HepG2 (cell line): ENCODE data around the gene SYNGR4. TPM values are rescaled to one million over a fixed set of nuclear protein-coding genes. Genes with fewer than 3 reads are reported as not detected.

ENCODE experiments used
- CENPX ChIP-seq: sonication (generic); formaldehyde crosslinking; IDR thresholded peaks from 2 replicates; pipeline ENCODE4 v1.9.0; 2021; ENCODE audit warnings: mild to moderate bottlenecking, missing genetic modification reagents, moderate library complexity
- NFE2L1 ChIP-seq: sonication (generic); formaldehyde crosslinking; IDR thresholded peaks from 2 replicates; pipeline ENCODE4 v1.4.0; 2020; ENCODE audit warnings: missing genetic modification reagents, mild to moderate bottlenecking, borderline replicate concordance
- PAX8 ChIP-seq: sonication (generic); formaldehyde crosslinking; IDR thresholded peaks from 2 replicates; pipeline ENCODE4 v1.8.0; 2022; ENCODE audit warnings: mild to moderate bottlenecking, missing genetic modification reagents, borderline replicate concordance
- SOX13 ChIP-seq, 3 experiments: fragments of 450-650 bp in 1 of 3; sonication (generic) in 1 of 3; formaldehyde crosslinking in 1 of 3; IDR thresholded peaks in 2 of 3; conservative IDR thresholded peaks in 1 of 3; 2 replicates each; pipeline versions ENCODE4 v1.5.0 to v1.6.1; 2016 to 2020; ENCODE audit warnings: antibody characterized with exemption in 1 of 3, mild to moderate bottlenecking in 1 of 3, missing compliant biosample characterization in 1 of 3, missing genetic modification reagents in 1 of 3, moderate library complexity in 1 of 3
- XRCC5 ChIP-seq: fragments of 200-400 bp; formaldehyde crosslinking; optimal IDR thresholded peaks from 2 replicates; pipeline ENCODE3; 2017; ENCODE audit warnings: mild to moderate bottlenecking, low read length
- ZNF446 ChIP-seq: sonication (generic); formaldehyde crosslinking; IDR thresholded peaks from 2 replicates; pipeline ENCODE4 v1.5.0; 2020; ENCODE audit warnings: mild to moderate bottlenecking, missing genetic modification reagents
- polyA plus RNA-seq, 8 experiments: library from polyadenylated mRNA; depleted of rRNA in 3 of 8; stranded (reverse) in 7 of 8; unstranded in 1 of 8; fragments of >200 nt; fragmentation: Illumina TruSeq in 4 of 8; extraction: Trizol in 4 of 8; gene quantifications; 2 replicates each; pipeline versions ENCODE4 v1.2.1 to v1.2.3, GENCODE V29; 2011 to 2016; ENCODE audit warnings: low read depth in 4 of 8, missing spikeins in 1 of 8, mixed read lengths in 1 of 8; ENCODE audit not compliant: insufficient read depth in 1 of 8
- total RNA-seq, 5 experiments: library from RNA; depleted of rRNA; stranded (reverse); fragments of >200 nt; fragmentation: Illumina TruSeq; extraction: Trizol; gene quantifications; 2 replicates each; pipeline ENCODE4 v1.2.3, GENCODE V29; 2016; ENCODE audit warnings: low read depth in 1 of 5
- TF ChIP-seq, protein P1 (sequence below): sonication (generic); formaldehyde crosslinking; IDR thresholded peaks from 2 replicates; pipeline ENCODE4 v1.4.0; 2020; ENCODE audit warnings: missing genetic modification reagents
- TF ChIP-seq, protein P2 (sequence below): sonication (generic); formaldehyde crosslinking; IDR thresholded peaks from 2 replicates; pipeline ENCODE4 v1.5.0; 2020; ENCODE audit warnings: mild to moderate bottlenecking, missing genetic modification reagents
- TF ChIP-seq, protein P3 (sequence below): sonication (generic); formaldehyde crosslinking; IDR thresholded peaks from 2 replicates; pipeline ENCODE4 v1.5.1; 2020; ENCODE audit warnings: mild to moderate bottlenecking, missing genetic modification reagents, moderate library complexity

SYNGR4 gene
- total and polyA plus RNA-seq, 2 of the 13 experiments (the other 11 are each of a cell fraction or from before 2014, with no cell fraction given): not detected

GRCh38 chr19:48390188-48391099, 26.3 kb downstream of the SYNGR4 start (continued):
- TF ChIP-seq, protein P1, sequence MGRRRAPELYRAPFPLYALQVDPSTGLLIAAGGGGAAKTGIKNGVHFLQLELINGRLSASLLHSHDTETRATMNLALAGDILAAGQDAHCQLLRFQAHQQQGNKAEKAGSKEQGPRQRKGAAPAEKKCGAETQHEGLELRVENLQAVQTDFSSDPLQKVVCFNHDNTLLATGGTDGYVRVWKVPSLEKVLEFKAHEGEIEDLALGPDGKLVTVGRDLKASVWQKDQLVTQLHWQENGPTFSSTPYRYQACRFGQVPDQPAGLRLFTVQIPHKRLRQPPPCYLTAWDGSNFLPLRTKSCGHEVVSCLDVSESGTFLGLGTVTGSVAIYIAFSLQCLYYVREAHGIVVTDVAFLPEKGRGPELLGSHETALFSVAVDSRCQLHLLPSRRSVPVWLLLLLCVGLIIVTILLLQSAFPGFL (CRISPR knock-in tag): no peak
- TF ChIP-seq CENPX (no peak), SOX13 (IDR thresholded peaks at IDR 0.05) (no peak), SOX13 (CRISPR knock-in tag; conservative IDR thresholded peaks at IDR 0.05 in 1 of 2, IDR thresholded peaks at IDR 0.05 in 1 of 2) (no peak), XRCC5 (peak; percentile 55), NFE2L1 (no peak), ZNF446 (CRISPR knock-in tag) (peak; percentile 90), PAX8 (CRISPR knock-in tag) (peak; percentile 78; the same call in 1 of the 2 replicates)
- TF ChIP-seq, protein P2, sequence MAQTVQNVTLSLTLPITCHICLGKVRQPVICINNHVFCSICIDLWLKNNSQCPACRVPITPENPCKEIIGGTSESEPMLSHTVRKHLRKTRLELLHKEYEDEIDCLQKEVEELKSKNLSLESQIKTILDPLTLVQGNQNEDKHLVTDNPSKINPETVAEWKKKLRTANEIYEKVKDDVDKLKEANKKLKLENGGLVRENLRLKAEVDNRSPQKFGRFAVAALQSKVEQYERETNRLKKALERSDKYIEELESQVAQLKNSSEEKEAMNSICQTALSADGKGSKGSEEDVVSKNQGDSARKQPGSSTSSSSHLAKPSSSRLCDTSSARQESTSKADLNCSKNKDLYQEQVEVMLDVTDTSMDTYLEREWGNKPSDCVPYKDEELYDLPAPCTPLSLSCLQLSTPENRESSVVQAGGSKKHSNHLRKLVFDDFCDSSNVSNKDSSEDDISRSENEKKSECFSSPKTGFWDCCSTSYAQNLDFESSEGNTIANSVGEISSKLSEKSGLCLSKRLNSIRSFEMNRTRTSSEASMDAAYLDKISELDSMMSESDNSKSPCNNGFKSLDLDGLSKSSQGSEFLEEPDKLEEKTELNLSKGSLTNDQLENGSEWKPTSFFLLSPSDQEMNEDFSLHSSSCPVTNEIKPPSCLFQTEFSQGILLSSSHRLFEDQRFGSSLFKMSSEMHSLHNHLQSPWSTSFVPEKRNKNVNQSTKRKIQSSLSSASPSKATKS (CRISPR knock-in tag): no peak; the same call in 1 of the 2 replicates
- TF ChIP-seq, protein P3, sequence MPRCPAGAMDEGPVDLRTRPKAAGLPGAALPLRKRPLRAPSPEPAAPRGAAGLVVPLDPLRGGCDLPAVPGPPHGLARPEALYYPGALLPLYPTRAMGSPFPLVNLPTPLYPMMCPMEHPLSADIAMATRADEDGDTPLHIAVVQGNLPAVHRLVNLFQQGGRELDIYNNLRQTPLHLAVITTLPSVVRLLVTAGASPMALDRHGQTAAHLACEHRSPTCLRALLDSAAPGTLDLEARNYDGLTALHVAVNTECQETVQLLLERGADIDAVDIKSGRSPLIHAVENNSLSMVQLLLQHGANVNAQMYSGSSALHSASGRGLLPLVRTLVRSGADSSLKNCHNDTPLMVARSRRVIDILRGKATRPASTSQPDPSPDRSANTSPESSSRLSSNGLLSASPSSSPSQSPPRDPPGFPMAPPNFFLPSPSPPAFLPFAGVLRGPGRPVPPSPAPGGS: no peak
